Loucy (cell line): Measurements from ENCODE around the gene OSBPL3.

ENCODE experiments used
- H2AFZ ChIP-seq: fragments of 200-600 bp; sonication (generic); 2 replicates; pipeline ENCODE4 v1.6.0; 2016; ENCODE audit warnings: antibody characterized with exemption, mild to moderate bottlenecking, low read length, moderate library complexity
- H3F3A ChIP-seq: fragments of 200-600 bp; 2 replicates; pipeline ENCODE4 v1.6.0; 2016; ENCODE audit warnings: antibody characterized with exemption, low read depth, mild to moderate bottlenecking
- H3K27me3 ChIP-seq: fragments of 200-600 bp; sonication (generic); 2 replicates; pipeline ENCODE4 v1.6.1; 2014; ENCODE audit warnings: low read length, mild to moderate bottlenecking; ENCODE audit not compliant: insufficient read depth, poor library complexity, severe bottlenecking
- H3K36me3 ChIP-seq: fragments of 200-600 bp; sonication (generic); 2 replicates; pipeline ENCODE4 v1.6.1; 2016; ENCODE audit warnings: low read length; ENCODE audit not compliant: insufficient read depth
- H3K4me1 ChIP-seq: fragments of 200-600 bp; sonication (generic); 2 replicates; pipeline ENCODE4 v1.5.1; 2014; ENCODE audit warnings: low read length, mild to moderate bottlenecking; ENCODE audit not compliant: insufficient read depth, poor library complexity, severe bottlenecking
- H3K4me2 ChIP-seq: fragments of 200-600 bp; sonication (generic); 2 replicates; pipeline ENCODE4 v1.6.0; 2014; ENCODE audit warnings: antibody characterized with exemption, low read length, low read depth, mild to moderate bottlenecking; ENCODE audit not compliant: poor library complexity, severe bottlenecking
- H3K4me3 ChIP-seq: fragments of 200-600 bp; sonication (generic); 2 replicates; pipeline ENCODE4 v1.5.1; 2014; ENCODE audit warnings: low read length, mild to moderate bottlenecking, mixed read lengths; ENCODE audit not compliant: poor library complexity, severe bottlenecking
- H3K79me2 ChIP-seq: fragments of 200-600 bp; sonication (generic); 2 replicates; pipeline ENCODE4 v1.6.1; 2014; ENCODE audit warnings: low read length; ENCODE audit not compliant: insufficient read depth
- H3K9ac ChIP-seq: fragments of 200-600 bp; sonication (generic); 2 replicates; pipeline ENCODE4 v1.6.0; 2014; ENCODE audit warnings: mild to moderate bottlenecking, low read depth, low read length, moderate library complexity; ENCODE audit not compliant: poor library complexity, severe bottlenecking
- H3K9me2 ChIP-seq: fragments of 200-600 bp; sonication (generic); replicated peaks from 2 replicates; pipeline ENCODE4 v1.6.1; 2016; ENCODE audit warnings: low read depth, low read length, mixed read lengths
- H3K9me3 ChIP-seq: fragments of 200-600 bp; sonication (generic); 2 replicates; pipeline ENCODE4 v1.6.1; 2014; ENCODE audit warnings: mild to moderate bottlenecking, antibody characterized with exemption, low read length, low read depth; ENCODE audit not compliant: insufficient read depth
- H4K20me1 ChIP-seq: fragments of 200-600 bp; sonication (generic); 2 replicates; pipeline ENCODE4 v1.6.0; 2014; ENCODE audit warnings: antibody characterized with exemption, low read length, mild to moderate bottlenecking; ENCODE audit not compliant: insufficient read depth, poor library complexity, severe bottlenecking
- CTCF ChIP-seq: fragments of 200-600 bp; sonication (generic); conservative IDR thresholded peaks from 2 replicates; pipeline ENCODE4 v1.5.1; 2014; ENCODE audit warnings: mild to moderate bottlenecking, antibody characterized with exemption, low read length
- EZH2phosphoT487 ChIP-seq: fragments of 200-600 bp; IDR thresholded peaks from 2 replicates; pipeline ENCODE4 v1.6.1; 2018; ENCODE audit warnings: antibody characterized with exemption, mild to moderate bottlenecking, moderate library complexity, borderline replicate concordance

OSBPL3 gene

DNA sequence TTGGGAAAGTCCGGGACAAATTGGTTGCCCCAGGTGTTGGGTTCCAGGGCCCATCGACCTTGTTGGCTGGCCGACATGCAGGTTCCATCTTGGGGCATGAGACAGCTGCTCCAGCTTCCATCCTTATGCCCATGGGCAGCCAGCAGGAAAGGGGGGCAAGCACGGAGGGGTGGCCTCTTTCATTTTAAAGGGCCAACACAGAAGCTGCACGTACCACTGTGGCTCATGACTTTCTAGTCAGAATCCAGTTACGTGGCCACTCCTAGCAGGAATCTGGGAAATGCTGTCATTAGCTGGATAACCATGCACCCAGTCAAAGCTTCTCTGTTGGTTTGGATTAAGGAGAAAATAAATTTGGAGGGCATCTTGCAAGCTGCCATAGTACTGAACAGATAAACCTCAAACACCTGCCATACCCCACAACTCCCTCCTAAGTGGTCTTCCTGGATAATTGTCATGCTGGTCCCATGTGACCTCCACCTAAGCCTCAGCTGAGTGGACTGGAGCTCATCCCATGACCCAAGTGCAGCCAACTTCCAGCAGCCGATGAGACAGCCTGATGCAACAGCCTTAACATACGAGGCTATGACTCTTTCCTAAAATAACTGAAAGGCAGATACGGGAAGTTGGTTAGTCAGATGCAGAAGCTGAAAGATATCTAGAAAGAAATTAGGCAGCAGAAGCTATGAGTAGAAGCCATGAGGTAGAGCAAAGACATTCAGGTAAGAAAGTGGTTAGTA is 201.3 kb downstream of the OSBPL3 start:
- Histone ChIP-seq H3K79me2 (no peaks in the 10 kb centered on the region), H3K36me3 (no peaks in the 10 kb centered on the region), H3K9ac (no peak overlapping the region), H3K9me2 (no peaks in the 10 kb centered on the region), H3K4me2 (no peak overlapping the region), H2AFZ (no peak overlapping the region), H3K27me3 (no peaks in the 10 kb centered on the region), H3K9me3 (peaks cover 9% of the 10 kb centered on the region), H3K4me1 (no peaks in the 10 kb centered on the region), H4K20me1 (no peaks in the 10 kb centered on the region), H3K4me3 (no peak overlapping the region), H3F3A (no peaks in the 10 kb centered on the region)
- TF ChIP-seq CTCF (no peak), EZH2phosphoT487 (no peak)

GRCh38 chr7:24777806-24778205 is 202.2 kb downstream of the OSBPL3 start:
- Histone ChIP-seq H4K20me1 (no peaks in the 10 kb centered on the region), H3K9me3 (peaks cover under 1% of the 10 kb centered on the region; the same call in 1 of the 2 replicates), H3K79me2 (no peaks in the 10 kb centered on the region), H3F3A (no peaks in the 10 kb centered on the region), H3K4me3 (no peak overlapping the region), H3K4me1 (no peaks in the 10 kb centered on the region), H3K27me3 (no peaks in the 10 kb centered on the region), H3K9me2 (no peaks in the 10 kb centered on the region), H3K36me3 (no peaks in the 10 kb centered on the region), H3K4me2 (no peak overlapping the region), H3K9ac (no peak overlapping the region), H2AFZ (no peak overlapping the region)
- TF ChIP-seq EZH2phosphoT487: no peak
- no peak for TF ChIP-seq CTCF

GRCh38 chr7:24773646-24774045 is 206.3 kb downstream of the OSBPL3 start:
- Histone ChIP-seq H3K36me3 (no peaks in the 10 kb centered on the region), H3K4me2 (no peak overlapping the region), H3K27me3 (no peaks in the 10 kb centered on the region), H3K4me3 (no peak overlapping the region), H3K9ac (no peak overlapping the region), H3K9me2 (no peaks in the 10 kb centered on the region), H3F3A (no peaks in the 10 kb centered on the region), H3K4me1 (no peaks in the 10 kb centered on the region), H4K20me1 (no peaks in the 10 kb centered on the region), H3K9me3 (0 out of 2 replicates have a peak, but pooled peaks cover 3% of the 10 kb centered on the region), H2AFZ (no peak overlapping the region), H3K79me2 (no peaks in the 10 kb centered on the region)
- TF ChIP-seq EZH2phosphoT487 (no peak), CTCF (no peak)
